GM23338 (cell line): ENCODE results near the gene NAA15. TPM values are rescaled to one million over a fixed set of nuclear protein-coding genes. Genes with fewer than 3 reads are reported as not detected.

Experiments used
- ATAC-seq: fragments of 200-7000 bp; cut with Tn5 transposase; 3 replicates; pipeline ENCODE4 v1.9.1; 2020
- DNase-seq: peaks from one replicate; pipeline ENCODE4 v3.0.0-alpha.2; 2015; ENCODE audit warnings: low spot score
- H2AFZ ChIP-seq: fragments of 200-600 bp; sonication (generic); 2 replicates; pipeline ENCODE4 v1.8.0; 2016; ENCODE audit warnings: antibody characterized with exemption, mild to moderate bottlenecking, moderate library complexity
- H3F3A ChIP-seq: fragments of 200-600 bp; sonication (generic); replicated peaks from 2 replicates; pipeline ENCODE4 v1.8.0; 2017; ENCODE audit warnings: antibody characterized with exemption, mixed run types, low read depth
- H3K27ac ChIP-seq: fragments of 200-600 bp; sonication (generic); 2 replicates; pipeline ENCODE4 v1.6.1; 2016; ENCODE audit warnings: low read depth
- H3K27me3 ChIP-seq: fragments of 200-600 bp; sonication (generic); 2 replicates; pipeline ENCODE4 v1.8.0; 2016; ENCODE audit warnings: mild to moderate bottlenecking, mixed run types, moderate library complexity; ENCODE audit not compliant: insufficient read depth
- H3K36me3 ChIP-seq: fragments of 200-600 bp; sonication (generic); 2 replicates; pipeline ENCODE4 v1.8.0; 2016; ENCODE audit warnings: mild to moderate bottlenecking; ENCODE audit not compliant: insufficient read depth
- H3K4me1 ChIP-seq: fragments of 200-600 bp; sonication (generic); 2 replicates; pipeline ENCODE4 v1.8.0; 2016; ENCODE audit warnings: mild to moderate bottlenecking, moderate library complexity; ENCODE audit not compliant: insufficient read depth
- H3K4me2 ChIP-seq: fragments of 200-600 bp; sonication (generic); 2 replicates; pipeline ENCODE4 v1.7.1; 2017; ENCODE audit warnings: mixed run types
- H3K4me3 ChIP-seq: fragments of 200-600 bp; sonication (generic); 2 replicates; pipeline ENCODE4 v1.6.1; 2016; ENCODE audit warnings: mixed run types
- H3K79me2 ChIP-seq: fragments of 200-600 bp; sonication (generic); replicated peaks from 2 replicates; pipeline ENCODE4 v1.8.0; 2017; ENCODE audit warnings: mild to moderate bottlenecking; ENCODE audit not compliant: insufficient read depth
- H3K9me2 ChIP-seq: fragments of 200-600 bp; sonication (generic); 2 replicates; pipeline ENCODE4 v1.8.0; 2017; ENCODE audit not compliant: insufficient read depth
- H4K20me1 ChIP-seq: fragments of 200-600 bp; sonication (generic); replicated peaks from 2 replicates; pipeline ENCODE4 v1.8.0; 2017; ENCODE audit warnings: mild to moderate bottlenecking; ENCODE audit not compliant: insufficient read depth
- H3K27ac Mint-ChIP-seq: 2 replicates; pipeline ENCODE4 v1.8.0; 2020; ENCODE audit warnings: inconsistent platforms, mild to moderate bottlenecking, moderate library complexity, mixed read lengths
- H3K27me3 Mint-ChIP-seq: 3 replicates; pipeline ENCODE4 v1.8.0; 2022; ENCODE audit warnings: low read depth, mild to moderate bottlenecking, moderate library complexity, mixed read lengths, inconsistent platforms; ENCODE audit not compliant: insufficient read depth, poor library complexity
- H3K36me3 Mint-ChIP-seq: 3 replicates; pipeline ENCODE4 v1.8.0; 2021; ENCODE audit warnings: low read depth, mild to moderate bottlenecking, inconsistent platforms, moderate library complexity, mixed read lengths
- H3K4me1 Mint-ChIP-seq: 3 replicates; pipeline ENCODE4 v1.8.0; 2020; ENCODE audit warnings: mild to moderate bottlenecking, inconsistent platforms, mixed read lengths
- H3K4me3 Mint-ChIP-seq: 3 replicates; pipeline ENCODE4 v1.8.0; 2021; ENCODE audit warnings: moderate library complexity, mild to moderate bottlenecking, inconsistent platforms, mixed read lengths
- H3K9me3 Mint-ChIP-seq: 3 replicates; pipeline ENCODE4 v1.8.0; 2020; ENCODE audit warnings: moderate library complexity, mild to moderate bottlenecking, inconsistent platforms, mixed read lengths
- CREB1 ChIP-seq: fragments of 250-450 bp; sonication (Bioruptor Pico); IDR thresholded peaks from 2 replicates; pipeline ENCODE4 v1.5.0; 2020; ENCODE audit warnings: low read depth, mild to moderate bottlenecking, moderate library complexity
- JUNB ChIP-seq: IDR thresholded peaks from one replicate; pipeline ENCODE4 v1.6.1; 2016; ENCODE audit warnings: antibody characterized with exemption; ENCODE audit not compliant: unreplicated experiment
- NANOG ChIP-seq: IDR thresholded peaks from 2 replicates; pipeline ENCODE4 v1.6.1; 2016; ENCODE audit warnings: antibody characterized with exemption, borderline replicate concordance
- POLR2AphosphoS5 ChIP-seq: IDR thresholded peaks from 2 replicates; pipeline ENCODE4 v1.6.1; 2016; ENCODE audit warnings: antibody characterized with exemption, low read depth
- STAT1 ChIP-seq: IDR thresholded peaks from one replicate; pipeline ENCODE4 v1.6.1; 2016; ENCODE audit warnings: antibody characterized with exemption; ENCODE audit not compliant: unreplicated experiment
- ZNF114 ChIP-seq: fragments of 250-450 bp; sonication (Bioruptor Pico); IDR thresholded peaks from 2 replicates; pipeline ENCODE4 v1.5.0; 2020; ENCODE audit warnings: mild to moderate bottlenecking, moderate library complexity
- ZNF331 ChIP-seq: fragments of 250-450 bp; sonication (Bioruptor Pico); IDR thresholded peaks from 2 replicates; pipeline ENCODE4 v1.5.0; 2020; ENCODE audit warnings: low read depth, mild to moderate bottlenecking, moderate library complexity
- ZNF462 ChIP-seq: fragments of 250-450 bp; sonication (Bioruptor Pico); IDR thresholded peaks from 2 replicates; pipeline ENCODE4 v1.5.0; 2020; ENCODE audit warnings: mild to moderate bottlenecking, moderate library complexity
- polyA plus RNA-seq: library from polyadenylated mRNA; unstranded; fragments of >200 nt; fragmentation: Nextera tagmentation; extraction: Ambion mirVana; gene quantifications from 2 replicates; pipeline ENCODE4 v1.2.1, GENCODE V29; 2016
- total RNA-seq: library from RNA; depleted of rRNA; stranded (reverse); fragments of >200 nt; shearing (Covaris generic); gene quantifications from 2 replicates; pipeline ENCODE4 v1.2.3, GENCODE V29; 2014
- TF ChIP-seq, protein P1 (sequence below), 2 experiments: fragments of 200-600 bp in 1 of 2; sonication (generic) in 1 of 2; conservative IDR thresholded peaks; 2 replicates each; pipeline versions ENCODE4 v1.5.1 to v1.6.1; 2016 to 2017; ENCODE audit warnings: antibody characterized with exemption in 2 of 2, low read depth in 2 of 2, mild to moderate bottlenecking in 2 of 2, moderate library complexity in 1 of 2

Gene NAA15
- total and polyA plus RNA-seq, 2 experiments from 2014 or later = 80.1 to 101 TPM

DNA sequence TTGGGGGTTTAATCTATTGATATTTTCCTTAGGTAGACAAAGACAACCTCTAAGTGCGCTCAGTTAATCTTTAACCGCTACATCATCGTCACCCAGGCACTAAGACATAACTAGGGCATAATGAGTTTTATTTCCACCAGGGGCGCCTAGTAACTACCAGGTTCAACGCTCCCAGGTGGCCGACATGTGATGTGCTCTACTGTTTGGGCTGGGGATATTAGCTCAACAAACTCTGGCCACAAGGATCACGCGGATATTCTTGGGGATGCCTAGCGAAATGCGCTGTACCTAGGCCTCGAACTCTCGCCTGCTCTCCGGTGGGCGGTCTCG is 151.7 kb downstream of the NAA15 start:
- peaks cover 41% of the 10 kb centered on the region for H3K4me1 ChIP-seq
- no peaks in the 10 kb centered on the region for H3K36me3 ChIP-seq
- peak overlapping the region; percentile 81 for H3K4me2 ChIP-seq
- TF ChIP-seq ZNF331 (CRISPR knock-in tag) = no peak
- TF ChIP-seq, protein P1, sequence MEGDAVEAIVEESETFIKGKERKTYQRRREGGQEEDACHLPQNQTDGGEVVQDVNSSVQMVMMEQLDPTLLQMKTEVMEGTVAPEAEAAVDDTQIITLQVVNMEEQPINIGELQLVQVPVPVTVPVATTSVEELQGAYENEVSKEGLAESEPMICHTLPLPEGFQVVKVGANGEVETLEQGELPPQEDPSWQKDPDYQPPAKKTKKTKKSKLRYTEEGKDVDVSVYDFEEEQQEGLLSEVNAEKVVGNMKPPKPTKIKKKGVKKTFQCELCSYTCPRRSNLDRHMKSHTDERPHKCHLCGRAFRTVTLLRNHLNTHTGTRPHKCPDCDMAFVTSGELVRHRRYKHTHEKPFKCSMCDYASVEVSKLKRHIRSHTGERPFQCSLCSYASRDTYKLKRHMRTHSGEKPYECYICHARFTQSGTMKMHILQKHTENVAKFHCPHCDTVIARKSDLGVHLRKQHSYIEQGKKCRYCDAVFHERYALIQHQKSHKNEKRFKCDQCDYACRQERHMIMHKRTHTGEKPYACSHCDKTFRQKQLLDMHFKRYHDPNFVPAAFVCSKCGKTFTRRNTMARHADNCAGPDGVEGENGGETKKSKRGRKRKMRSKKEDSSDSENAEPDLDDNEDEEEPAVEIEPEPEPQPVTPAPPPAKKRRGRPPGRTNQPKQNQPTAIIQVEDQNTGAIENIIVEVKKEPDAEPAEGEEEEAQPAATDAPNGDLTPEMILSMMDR (conservative IDR thresholded peaks at IDR 0.05; ENCODE audit: low read depth in 2 of 2) = peak; percentile 28 to 58; a peak in 3 of 4 replicates
- peak overlapping the region; percentile 95 for H3K4me3 ChIP-seq
- no peaks in the 10 kb centered on the region for H3K9me2 ChIP-seq
- peaks cover 50% of the 10 kb centered on the region for H3K79me2 ChIP-seq
- Mint-ChIP-seq H3K4me1 (peaks cover 40% of the 10 kb centered on the region), H3K4me3 (peak overlapping the region; percentile 96), H3K9me3 (no peaks in the 10 kb centered on the region), H3K27me3 (peaks cover 10% of the 10 kb centered on the region), H3K36me3 (peaks cover 18% of the 10 kb centered on the region), H3K27ac (peak overlapping the region; percentile 98)
- peaks cover 8% of the 10 kb centered on the region; the same call in 1 of the 2 replicates for H4K20me1 ChIP-seq
- DNase-seq (peak; percentile 83), ATAC-seq (peak; percentile 46)
- H3K27me3 ChIP-seq = no peaks in the 10 kb centered on the region
- H3F3A ChIP-seq = peaks cover 7% of the 10 kb centered on the region
- peak overlapping the region; percentile 97 for H3K27ac ChIP-seq
- peak overlapping the region; percentile 12 for H2AFZ ChIP-seq

- H3K27ac ChIP-seq = peak overlapping the region; percentile 97
- Mint-ChIP-seq H3K27me3 (peaks cover 10% of the 10 kb centered on the region), H3K27ac (peak overlapping the region; percentile 98), H3K4me1 (peaks cover 45% of the 10 kb centered on the region), H3K36me3 (peaks cover 16% of the 10 kb centered on the region; the same call in 2 of the 3 replicates), H3K9me3 (no peaks in the 10 kb centered on the region), H3K4me3 (peak overlapping the region; percentile 96)
- no peaks in the 10 kb centered on the region for H3K27me3 ChIP-seq
- ATAC-seq (peak; percentile 89), DNase-seq (peak; percentile 98)
- peaks cover 7% of the 10 kb centered on the region for H3F3A ChIP-seq
- peak overlapping the region; percentile 12 for H2AFZ ChIP-seq
- peaks cover 56% of the 10 kb centered on the region for H3K79me2 ChIP-seq
- H3K4me2 ChIP-seq = peak overlapping the region; percentile 81
- peaks cover 41% of the 10 kb centered on the region for H3K4me1 ChIP-seq
- peaks cover 8% of the 10 kb centered on the region; the same call in 1 of the 2 replicates for H4K20me1 ChIP-seq
- H3K9me2 ChIP-seq = no peaks in the 10 kb centered on the region
- H3K4me3 ChIP-seq = peak overlapping the region; percentile 95
- H3K36me3 ChIP-seq = no peaks in the 10 kb centered on the region
- TF ChIP-seq CREB1 (CRISPR knock-in tag) (peak; percentile 31; the same call in 1 of the 2 replicates), ZNF114 (CRISPR knock-in tag) (0 out of 2 replicates have a peak, but pooled peaks have one; percentile 22), JUNB (no peak), ZNF462 (CRISPR knock-in tag) (no peak), POLR2AphosphoS5 (peak; percentile 92), NANOG (no peak), STAT1 (no peak)
- TF ChIP-seq, protein P1 (conservative IDR thresholded peaks at IDR 0.05; ENCODE audit: low read depth in 2 of 2) = no peak
These were observed 152.2 kb downstream of the NAA15 start for GRCh38 chr4:139453371-139454110.
